HG03066 (cell line): ENCODE results near the gene DOCK1.

ENCODE experiments used
- ATAC-seq: cut with Tn5 transposase; IDR thresholded peaks from one replicate; pipeline ENCODE4 v1.9.1; 2021; ENCODE audit warnings: low read depth; ENCODE audit not compliant: unreplicated experiment

Gene DOCK1

DNA sequence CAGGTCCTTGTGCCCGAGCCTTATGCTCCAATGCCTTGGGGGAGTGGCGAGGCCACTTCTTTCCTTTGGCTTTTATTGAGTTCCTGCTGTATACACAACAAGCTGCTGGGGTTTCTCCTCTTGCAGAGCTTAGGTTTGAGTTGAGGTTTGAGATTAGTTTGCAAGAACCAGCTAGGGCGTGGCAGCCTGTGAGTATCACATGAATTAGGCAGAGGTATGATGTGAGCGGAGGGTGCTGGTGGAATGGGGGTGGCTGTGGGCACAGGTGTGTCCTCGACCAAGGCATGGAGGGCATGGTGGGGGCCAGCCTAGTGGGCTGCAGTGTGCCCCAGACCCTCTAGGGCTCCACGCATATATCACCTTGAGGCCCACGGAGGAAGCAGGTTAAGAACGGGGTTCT is 123.3 kb downstream of the DOCK1 start:
- no peak for ATAC-seq

GRCh38 chr10:127029061-127029460 is 123.8 kb downstream of the DOCK1 start:
- ATAC-seq: no peak

DNA sequence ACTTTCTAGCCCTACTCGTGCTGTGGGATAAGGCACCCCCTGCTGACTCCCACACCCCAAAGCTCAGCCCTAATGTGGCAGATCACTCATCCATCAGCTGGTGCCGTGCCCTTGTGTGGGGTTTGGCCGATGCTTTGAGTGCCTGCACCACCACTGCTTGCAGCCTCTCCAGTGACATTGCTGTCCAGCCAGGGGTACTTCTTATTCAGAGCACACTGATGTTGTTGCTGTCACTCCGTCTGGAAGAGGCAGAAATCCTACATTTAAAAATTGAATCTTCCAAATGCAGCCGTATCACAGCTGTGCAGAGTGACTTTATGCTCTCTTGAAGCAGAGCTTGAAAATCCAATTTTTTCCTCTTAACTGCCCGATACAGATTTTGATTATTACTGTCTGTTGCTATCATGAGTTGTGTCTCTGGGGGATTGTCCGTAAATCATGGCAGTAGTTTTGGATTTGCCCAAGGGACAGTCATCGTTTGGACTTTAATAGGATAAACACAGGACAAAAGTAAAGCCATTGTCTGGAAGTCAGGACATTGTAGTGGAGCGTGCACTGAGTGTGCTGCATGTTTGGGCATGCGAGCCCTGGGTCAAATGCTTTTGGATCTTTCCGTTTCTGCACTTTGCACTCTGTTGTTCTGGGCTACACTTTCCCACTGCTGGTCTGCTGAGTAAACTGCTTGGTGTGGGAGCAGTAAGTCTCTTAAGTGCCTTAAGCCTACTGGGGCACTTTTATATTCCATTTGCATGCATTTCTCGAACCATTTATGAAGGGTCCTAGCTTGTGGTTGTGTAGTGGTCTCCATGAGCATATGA is 128.2 kb downstream of the DOCK1 start:
- ATAC-seq: no peak

DNA sequence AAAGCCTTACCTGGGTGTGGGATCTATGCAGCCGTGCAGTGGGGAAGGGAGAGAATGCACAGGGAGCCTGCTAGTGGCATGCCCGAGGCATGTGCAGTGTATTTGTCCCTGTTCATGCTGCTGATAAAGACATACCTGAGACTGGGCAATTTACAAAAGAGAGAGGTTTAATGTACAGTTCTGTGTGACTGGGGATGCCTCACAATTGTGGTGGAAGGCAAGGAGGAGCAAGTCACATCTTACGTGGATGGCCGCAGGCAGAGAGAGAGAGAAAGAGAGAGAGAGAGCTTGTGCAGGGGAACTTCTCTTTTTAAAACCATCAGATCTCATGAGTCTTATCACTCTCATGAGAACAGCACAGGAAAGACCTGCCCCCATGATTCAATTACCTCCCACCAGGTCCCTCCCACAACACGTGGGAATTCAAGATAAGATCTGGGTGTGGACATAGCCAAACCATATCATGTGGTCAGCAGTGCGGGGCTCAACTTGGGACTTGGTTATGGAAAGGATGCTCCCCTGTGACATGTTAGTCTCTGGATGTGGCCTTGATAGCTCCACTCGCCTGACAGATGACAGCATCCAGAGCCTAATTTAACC is 128.9 kb downstream of the DOCK1 start:
- no peak for ATAC-seq

DNA sequence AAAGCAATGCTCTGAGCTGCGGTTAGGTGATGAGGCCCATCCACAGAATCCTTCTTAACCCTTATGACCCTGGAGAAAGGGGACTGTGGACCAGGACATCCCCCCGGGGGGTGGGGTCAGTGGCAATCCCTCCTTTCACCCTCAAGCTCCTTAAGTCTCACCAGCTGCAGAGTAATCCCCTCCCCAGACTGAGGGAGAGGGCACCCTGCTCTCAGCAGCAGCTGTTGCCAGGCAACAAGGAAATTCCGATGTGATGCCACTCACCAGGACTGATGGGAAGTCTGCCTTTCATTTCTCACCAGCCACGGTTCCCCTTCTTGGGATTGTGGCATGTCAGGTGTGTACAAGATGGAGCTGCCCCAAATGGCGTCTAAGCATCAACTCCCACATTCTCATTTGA is 129.6 kb downstream of the DOCK1 start:
- no peak for ATAC-seq

- no peak for ATAC-seq
Measured at GRCh38 chr10:127035827-127036226, 130.6 kb downstream of the DOCK1 start.

- ATAC-seq: no peak
Measured at GRCh38 chr10:127036987-127037386, 131.8 kb downstream of the DOCK1 start.

GRCh38 chr10:127039435-127039834 is 134.2 kb downstream of the DOCK1 start:
- no peak for ATAC-seq

DNA sequence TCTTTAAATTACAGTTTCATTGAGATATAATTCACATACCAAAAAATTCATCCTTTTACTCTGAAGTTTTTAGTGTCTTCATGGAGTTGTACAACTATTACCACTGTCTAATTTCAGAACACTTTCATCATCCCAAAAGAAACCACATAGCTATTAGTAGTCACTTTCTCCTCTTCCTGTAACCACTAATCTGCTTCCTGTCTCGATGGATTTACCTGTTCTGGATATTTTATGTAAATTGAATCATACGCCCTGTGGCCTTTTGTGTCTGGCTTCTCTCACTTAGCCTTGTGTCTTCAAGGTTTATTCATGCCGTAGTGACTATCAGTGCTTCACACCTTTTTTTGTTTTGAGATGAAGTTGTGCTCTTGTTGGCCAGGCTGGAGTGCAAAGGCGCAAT is 135.5 kb downstream of the DOCK1 start:
- no peak for ATAC-seq

DNA sequence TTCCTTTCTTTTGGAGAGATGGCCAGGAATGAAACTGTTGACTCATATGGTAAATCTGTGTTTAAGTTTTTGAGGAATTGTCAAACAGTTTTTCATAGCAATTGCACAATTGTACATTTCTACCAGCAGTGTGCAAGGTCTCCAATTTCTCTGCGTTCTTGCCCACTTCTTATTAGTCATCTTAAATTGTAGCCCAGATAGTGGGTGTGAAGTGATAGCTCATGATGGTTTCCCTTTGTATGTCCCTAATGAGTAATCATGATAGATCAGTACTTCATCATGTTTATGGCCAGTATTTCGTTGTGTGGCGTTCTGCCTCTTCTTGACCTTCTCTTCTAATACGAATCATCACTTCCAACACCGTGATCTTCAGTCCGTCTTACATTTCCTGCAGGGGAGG is 136.3 kb downstream of the DOCK1 start:
- no peak for ATAC-seq

DNA sequence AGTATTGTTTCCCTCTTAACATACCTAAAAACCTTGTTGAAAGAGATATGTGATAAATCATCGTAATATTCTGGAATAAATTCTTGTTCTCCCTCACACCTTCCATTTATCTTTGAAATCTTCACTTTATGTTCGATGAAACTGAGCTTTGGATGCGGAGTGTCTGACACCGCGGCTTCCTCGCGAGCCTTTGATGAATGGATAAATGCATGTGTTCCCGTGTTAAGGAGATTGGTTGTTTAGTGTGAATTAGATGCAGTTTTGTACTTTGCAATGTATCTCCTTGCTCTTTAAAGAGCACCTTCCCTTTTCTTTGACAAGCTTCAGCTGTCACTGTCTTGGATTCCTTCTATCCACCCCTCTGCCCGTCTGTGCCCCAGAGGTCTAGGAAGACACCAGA is 138.1 kb downstream of the DOCK1 start:
- ATAC-seq: no peak

- no peak for ATAC-seq
Measured at GRCh38 chr10:127044186-127044585, 139.0 kb downstream of the DOCK1 start.

DNA sequence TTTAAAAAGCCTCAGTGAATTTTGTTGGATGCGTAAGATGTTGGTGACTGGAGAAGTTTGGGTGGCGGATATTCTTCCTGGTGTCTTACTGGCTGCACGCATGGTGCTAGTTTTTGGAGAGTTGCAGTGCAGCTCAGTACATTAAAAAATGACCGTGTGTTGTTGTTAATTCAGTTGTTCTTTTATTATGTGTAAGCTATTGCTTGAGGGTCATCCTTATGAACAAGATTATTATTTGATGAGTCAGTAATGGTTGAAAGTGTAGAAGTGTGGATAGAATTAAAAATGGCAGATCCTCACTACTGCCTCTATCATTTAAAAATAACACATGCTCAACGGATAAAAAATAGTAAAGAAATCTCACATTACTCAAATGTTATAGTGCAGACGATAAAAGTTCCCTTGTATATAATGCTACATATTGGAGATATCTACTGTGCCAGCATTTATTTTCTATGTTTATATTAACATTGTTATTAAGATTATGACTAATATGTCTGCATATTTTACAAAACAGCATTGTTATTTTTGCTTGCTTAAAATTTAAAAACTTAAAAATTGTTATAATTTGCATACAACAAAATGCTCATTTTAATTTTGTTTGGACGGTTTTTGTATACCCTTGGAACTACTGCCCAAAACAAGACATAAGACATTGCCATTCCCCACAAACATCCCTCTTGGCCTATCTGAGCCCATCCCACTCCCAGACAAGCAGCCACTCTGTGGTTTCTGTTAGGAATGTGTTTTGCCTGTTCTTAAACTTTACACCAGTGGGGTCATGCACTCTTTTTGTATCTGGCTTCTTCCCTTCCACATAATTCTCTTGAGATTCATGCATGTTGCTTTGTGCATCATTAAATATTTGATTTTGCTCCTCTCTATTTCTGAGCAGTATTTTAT is 142.0 kb downstream of the DOCK1 start:
- no peak for ATAC-seq

- ATAC-seq: no peak
Measured at GRCh38 chr10:127047878-127048238, 142.6 kb downstream of the DOCK1 start.

GRCh38 chr10:127048630-127049029 is 143.4 kb downstream of the DOCK1 start:
- no peak for ATAC-seq

- no peak for ATAC-seq
Measured at GRCh38 chr10:127052001-127052400, 146.8 kb downstream of the DOCK1 start.

DNA sequence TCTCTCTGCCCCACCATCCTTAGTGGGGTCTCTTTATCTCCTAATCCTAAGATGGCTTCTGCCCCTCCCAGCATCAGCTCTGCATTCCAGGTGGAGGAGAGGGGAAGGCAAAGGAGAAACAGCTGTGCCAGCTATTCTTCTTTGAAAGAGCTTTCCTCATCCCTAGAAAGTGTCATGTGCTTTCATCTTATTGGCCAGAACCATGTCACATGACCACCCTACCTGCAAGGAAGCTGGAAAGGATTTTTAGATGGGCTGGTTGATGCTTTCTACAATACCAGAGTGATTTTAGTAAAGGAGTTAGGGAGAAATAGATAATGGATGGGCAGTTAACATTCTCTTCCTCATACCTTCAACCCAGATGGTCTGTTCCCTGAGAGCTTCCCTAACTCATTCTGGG is 150.0 kb downstream of the DOCK1 start:
- no peak for ATAC-seq

DNA sequence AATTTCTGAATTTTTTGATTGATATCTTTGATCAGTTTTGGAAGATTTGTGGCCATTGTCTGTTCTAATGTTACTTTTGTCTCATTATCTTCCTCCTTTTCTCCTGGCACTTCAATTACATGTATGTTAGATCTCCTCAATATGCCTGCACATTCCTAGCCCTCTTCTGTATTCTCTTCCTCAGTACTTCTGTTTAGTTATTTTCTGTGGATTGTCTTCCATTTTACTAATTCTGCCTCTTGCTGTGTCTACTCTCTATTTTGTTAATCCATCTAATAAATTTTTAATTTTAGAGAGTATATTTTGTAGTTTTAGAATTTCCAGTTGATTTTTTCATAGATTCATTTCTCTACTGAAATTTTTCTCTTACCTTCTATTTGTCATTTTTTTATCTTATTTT is 154.1 kb downstream of the DOCK1 start:
- no peak for ATAC-seq

DNA sequence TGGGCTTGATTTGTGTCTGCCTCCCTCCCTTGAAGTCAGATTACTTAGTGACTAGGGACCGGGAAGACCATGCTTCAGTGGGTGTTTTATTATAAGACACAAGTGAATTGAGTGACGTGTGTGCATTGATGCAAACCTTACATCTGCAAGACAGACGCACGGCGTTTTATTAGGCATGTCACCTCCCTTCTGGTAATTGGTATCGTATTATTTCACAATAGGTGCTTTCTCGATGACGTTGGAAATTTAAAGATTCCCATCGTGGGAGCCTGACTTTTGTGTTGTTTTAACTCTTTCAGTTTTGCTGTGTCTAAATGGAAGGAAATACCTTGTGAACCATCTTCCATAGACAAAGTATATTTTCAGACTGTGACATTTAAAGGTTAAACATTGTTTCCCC is 158.5 kb downstream of the DOCK1 start:
- ATAC-seq: no peak

DNA sequence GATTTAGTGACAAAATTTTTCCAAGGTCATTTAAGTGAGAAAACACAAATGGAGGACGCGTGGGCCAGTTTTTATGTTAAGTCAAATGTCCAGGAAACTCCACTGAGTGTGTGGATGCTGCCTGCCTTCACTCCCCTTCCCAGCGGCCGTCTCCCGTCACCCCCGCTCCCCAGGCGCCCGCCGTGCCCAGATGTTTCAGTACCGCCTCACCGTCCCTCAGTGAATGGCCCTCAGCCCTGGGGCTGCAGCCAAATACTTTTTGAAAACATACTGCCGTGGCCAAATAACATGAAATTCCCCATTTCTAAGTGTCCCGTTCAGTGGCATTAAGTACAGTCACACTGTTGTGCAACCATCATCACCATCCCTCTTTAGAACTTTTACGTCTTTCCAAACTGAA is 159.2 kb downstream of the DOCK1 start:
- no peak for ATAC-seq

- no peak for ATAC-seq
Measured at GRCh38 chr10:127067542-127068194, 162.4 kb downstream of the DOCK1 start.
